ENCODE results near the gene OR51S1.
"Not testable (repeated sequence)": the region's sequence is repeated elsewhere in the genome, so short reads cannot be mapped to it uniquely, and the experiment has no call there.

Gene OR51S1

GRCh38 chr11:4808476-4808875 is 40.5 kb downstream of the OR51S1 start:
- no peak for ATAC-seq
- TF ChIP-seq CSDC2 (CRISPR knock-in tag; IDR thresholded peaks at IDR 0.05), result no peak
- no peak for TF ChIP-seq SNAI2 (CRISPR knock-in tag; IDR thresholded peaks at IDR 0.05)
- no peak for TF ChIP-seq ZC3H10 (CRISPR knock-in tag; IDR thresholded peaks at IDR 0.05)
- no peak for TF ChIP-seq PPARA (CRISPR knock-in tag; IDR thresholded peaks at IDR 0.05; ENCODE audit: borderline replicate concordance)
- no peak for TF ChIP-seq CREB5 (CRISPR knock-in tag; IDR thresholded peaks at IDR 0.05; ENCODE audit: low read depth)
- TF ChIP-seq, protein P1, sequence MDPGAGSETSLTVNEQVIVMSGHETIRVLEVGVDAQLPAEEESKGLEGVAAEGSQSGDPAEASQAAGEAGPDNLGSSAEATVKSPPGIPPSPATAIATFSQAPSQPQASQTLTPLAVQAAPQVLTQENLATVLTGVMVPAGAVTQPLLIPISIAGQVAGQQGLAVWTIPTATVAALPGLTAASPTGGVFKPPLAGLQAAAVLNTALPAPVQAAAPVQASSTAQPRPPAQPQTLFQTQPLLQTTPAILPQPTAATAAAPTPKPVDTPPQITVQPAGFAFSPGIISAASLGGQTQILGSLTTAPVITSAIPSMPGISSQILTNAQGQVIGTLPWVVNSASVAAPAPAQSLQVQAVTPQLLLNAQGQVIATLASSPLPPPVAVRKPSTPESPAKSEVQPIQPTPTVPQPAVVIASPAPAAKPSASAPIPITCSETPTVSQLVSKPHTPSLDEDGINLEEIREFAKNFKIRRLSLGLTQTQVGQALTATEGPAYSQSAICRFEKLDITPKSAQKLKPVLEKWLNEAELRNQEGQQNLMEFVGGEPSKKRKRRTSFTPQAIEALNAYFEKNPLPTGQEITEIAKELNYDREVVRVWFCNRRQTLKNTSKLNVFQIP (CRISPR knock-in tag; IDR thresholded peaks at IDR 0.05; ENCODE audit: borderline replicate concordance, low read depth), result no peak
- TF ChIP-seq TCF4 (CRISPR knock-in tag; IDR thresholded peaks at IDR 0.05; ENCODE audit: borderline replicate concordance), result no peak
- no peak for TF ChIP-seq ZFP3 (CRISPR knock-in tag; IDR thresholded peaks at IDR 0.05)
- TF ChIP-seq RARB (CRISPR knock-in tag; IDR thresholded peaks at IDR 0.05), result no peak
- TF ChIP-seq ZNF565 (CRISPR knock-in tag; conservative IDR thresholded peaks at IDR 0.05; ENCODE audit: low read depth), result no peak
- TF ChIP-seq ESRRG (CRISPR knock-in tag; IDR thresholded peaks at IDR 0.05), result no peak
- TF ChIP-seq GLIS3 (CRISPR knock-in tag; IDR thresholded peaks at IDR 0.05), result no peak
- no peak for TF ChIP-seq ISL1 (CRISPR knock-in tag; IDR thresholded peaks at IDR 0.05)

DNA sequence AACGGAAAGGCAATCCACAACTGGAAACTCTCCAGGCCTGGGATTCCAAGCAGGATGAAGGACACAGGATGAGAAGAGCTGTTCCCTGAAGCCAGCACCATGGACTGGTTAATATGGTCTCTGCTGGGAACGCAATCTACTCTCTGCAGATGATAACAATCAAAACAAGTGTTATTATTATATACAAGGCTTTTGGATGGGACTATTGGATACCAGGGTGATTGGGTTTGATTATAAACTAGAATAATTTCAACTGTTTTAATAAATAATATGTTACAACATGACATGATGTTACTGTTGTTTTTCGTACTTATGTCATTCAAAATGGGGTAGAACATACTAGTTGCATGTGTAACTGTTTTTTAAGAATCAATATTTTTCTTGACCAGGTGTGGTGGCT is 44.7 kb downstream of the OR51S1 start, which contains the start of gene OR52R1:
TSS of gene OR52R1 (minus strand) at position 101 of the 400 bp plus-strand sequence. CDS start at position 101, 0 bp downstream.
- TF ChIP-seq CSDC2 (CRISPR knock-in tag; IDR thresholded peaks at IDR 0.05) (no peak), CSRNP3 (CRISPR knock-in tag; IDR thresholded peaks at IDR 0.05) (no peak), TOX (CRISPR knock-in tag; IDR thresholded peaks at IDR 0.05; ENCODE audit: borderline replicate concordance) (no peak), ARNTL (CRISPR knock-in tag; IDR thresholded peaks at IDR 0.05; ENCODE audit: borderline replicate concordance, low read depth) (no peak), SNAI2 (CRISPR knock-in tag; IDR thresholded peaks at IDR 0.05) (no peak), RARB (CRISPR knock-in tag; IDR thresholded peaks at IDR 0.05) (no peak), ZFP3 (CRISPR knock-in tag; IDR thresholded peaks at IDR 0.05) (no peak)
- TF ChIP-seq, protein P2, sequence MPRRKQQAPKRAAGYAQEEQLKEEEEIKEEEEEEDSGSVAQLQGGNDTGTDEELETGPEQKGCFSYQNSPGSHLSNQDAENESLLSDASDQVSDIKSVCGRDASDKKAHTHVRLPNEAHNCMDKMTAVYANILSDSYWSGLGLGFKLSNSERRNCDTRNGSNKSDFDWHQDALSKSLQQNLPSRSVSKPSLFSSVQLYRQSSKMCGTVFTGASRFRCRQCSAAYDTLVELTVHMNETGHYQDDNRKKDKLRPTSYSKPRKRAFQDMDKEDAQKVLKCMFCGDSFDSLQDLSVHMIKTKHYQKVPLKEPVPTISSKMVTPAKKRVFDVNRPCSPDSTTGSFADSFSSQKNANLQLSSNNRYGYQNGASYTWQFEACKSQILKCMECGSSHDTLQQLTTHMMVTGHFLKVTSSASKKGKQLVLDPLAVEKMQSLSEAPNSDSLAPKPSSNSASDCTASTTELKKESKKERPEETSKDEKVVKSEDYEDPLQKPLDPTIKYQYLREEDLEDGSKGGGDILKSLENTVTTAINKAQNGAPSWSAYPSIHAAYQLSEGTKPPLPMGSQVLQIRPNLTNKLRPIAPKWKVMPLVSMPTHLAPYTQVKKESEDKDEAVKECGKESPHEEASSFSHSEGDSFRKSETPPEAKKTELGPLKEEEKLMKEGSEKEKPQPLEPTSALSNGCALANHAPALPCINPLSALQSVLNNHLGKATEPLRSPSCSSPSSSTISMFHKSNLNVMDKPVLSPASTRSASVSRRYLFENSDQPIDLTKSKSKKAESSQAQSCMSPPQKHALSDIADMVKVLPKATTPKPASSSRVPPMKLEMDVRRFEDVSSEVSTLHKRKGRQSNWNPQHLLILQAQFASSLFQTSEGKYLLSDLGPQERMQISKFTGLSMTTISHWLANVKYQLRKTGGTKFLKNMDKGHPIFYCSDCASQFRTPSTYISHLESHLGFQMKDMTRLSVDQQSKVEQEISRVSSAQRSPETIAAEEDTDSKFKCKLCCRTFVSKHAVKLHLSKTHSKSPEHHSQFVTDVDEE (CRISPR knock-in tag; IDR thresholded peaks at IDR 0.05), result no peak
- ATAC-seq, result no peak

GRCh38 chr11:4801316-4801715 is 47.7 kb downstream of the OR51S1 start:
- not testable (repeated sequence) for ATAC-seq

- no peak for ATAC-seq
- TF ChIP-seq TCF4 (CRISPR knock-in tag; IDR thresholded peaks at IDR 0.05; ENCODE audit: borderline replicate concordance), result no peak
- TF ChIP-seq CSDC2 (CRISPR knock-in tag; IDR thresholded peaks at IDR 0.05), result no peak
- TF ChIP-seq ZNF70 (CRISPR knock-in tag; IDR thresholded peaks at IDR 0.05), result no peak
- TF ChIP-seq, protein P1 (CRISPR knock-in tag; IDR thresholded peaks at IDR 0.05; ENCODE audit: borderline replicate concordance, low read depth), result no peak
- no peak for TF ChIP-seq ZFP30 (CRISPR knock-in tag; IDR thresholded peaks at IDR 0.05)
- TF ChIP-seq TOX (CRISPR knock-in tag; IDR thresholded peaks at IDR 0.05; ENCODE audit: borderline replicate concordance), result no peak
- no peak for TF ChIP-seq ISL1 (CRISPR knock-in tag; IDR thresholded peaks at IDR 0.05)
- TF ChIP-seq GLIS3 (CRISPR knock-in tag; IDR thresholded peaks at IDR 0.05), result no peak
- no peak for TF ChIP-seq CSRNP3 (CRISPR knock-in tag; IDR thresholded peaks at IDR 0.05)
- no peak for TF ChIP-seq ZC3H10 (CRISPR knock-in tag; IDR thresholded peaks at IDR 0.05)
- TF ChIP-seq, protein P3, sequence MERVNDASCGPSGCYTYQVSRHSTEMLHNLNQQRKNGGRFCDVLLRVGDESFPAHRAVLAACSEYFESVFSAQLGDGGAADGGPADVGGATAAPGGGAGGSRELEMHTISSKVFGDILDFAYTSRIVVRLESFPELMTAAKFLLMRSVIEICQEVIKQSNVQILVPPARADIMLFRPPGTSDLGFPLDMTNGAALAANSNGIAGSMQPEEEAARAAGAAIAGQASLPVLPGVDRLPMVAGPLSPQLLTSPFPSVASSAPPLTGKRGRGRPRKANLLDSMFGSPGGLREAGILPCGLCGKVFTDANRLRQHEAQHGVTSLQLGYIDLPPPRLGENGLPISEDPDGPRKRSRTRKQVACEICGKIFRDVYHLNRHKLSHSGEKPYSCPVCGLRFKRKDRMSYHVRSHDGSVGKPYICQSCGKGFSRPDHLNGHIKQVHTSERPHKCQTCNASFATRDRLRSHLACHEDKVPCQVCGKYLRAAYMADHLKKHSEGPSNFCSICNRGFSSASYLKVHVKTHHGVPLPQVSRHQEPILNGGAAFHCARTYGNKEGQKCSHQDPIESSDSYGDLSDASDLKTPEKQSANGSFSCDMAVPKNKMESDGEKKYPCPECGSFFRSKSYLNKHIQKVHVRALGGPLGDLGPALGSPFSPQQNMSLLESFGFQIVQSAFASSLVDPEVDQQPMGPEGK (CRISPR knock-in tag; IDR thresholded peaks at IDR 0.05; ENCODE audit: borderline replicate concordance), result no peak
- no peak for TF ChIP-seq SNAI2 (CRISPR knock-in tag; IDR thresholded peaks at IDR 0.05)
- no peak for TF ChIP-seq CREB5 (CRISPR knock-in tag; IDR thresholded peaks at IDR 0.05; ENCODE audit: low read depth)
Measured at GRCh38 chr11:4798427-4799183, 50.4 kb downstream of the OR51S1 start.

All from SK-N-SH treated with all-trans-retinoic acid at 6 μM for 48 hours (cell line).